ENCODE results near the gene ANKRD63. TPM values are rescaled to one million over a fixed set of nuclear protein-coding genes. Genes with fewer than 3 reads are reported as not detected.

Gene ANKRD63
- total RNA-seq, 1 experiment from 2014 or later: 14.9 TPM

- no peak for DNase-seq (ENCODE audit: low spot score)
- in situ Hi-C loops (cut with HindIII; ENCODE audit: low sequenced_read_pairs): no loop called here
Observed at GRCh38 chr15:40314723-40315276, 31.9 kb upstream of the ANKRD63 start.

GRCh38 chr15:40313531-40314398, 30.9 kb upstream of the ANKRD63 start:
- in situ Hi-C loops (cut with HindIII; ENCODE audit: low sequenced_read_pairs): no loop called here
- peak; percentile 87 for DNase-seq (ENCODE audit: low spot score)

DNA sequence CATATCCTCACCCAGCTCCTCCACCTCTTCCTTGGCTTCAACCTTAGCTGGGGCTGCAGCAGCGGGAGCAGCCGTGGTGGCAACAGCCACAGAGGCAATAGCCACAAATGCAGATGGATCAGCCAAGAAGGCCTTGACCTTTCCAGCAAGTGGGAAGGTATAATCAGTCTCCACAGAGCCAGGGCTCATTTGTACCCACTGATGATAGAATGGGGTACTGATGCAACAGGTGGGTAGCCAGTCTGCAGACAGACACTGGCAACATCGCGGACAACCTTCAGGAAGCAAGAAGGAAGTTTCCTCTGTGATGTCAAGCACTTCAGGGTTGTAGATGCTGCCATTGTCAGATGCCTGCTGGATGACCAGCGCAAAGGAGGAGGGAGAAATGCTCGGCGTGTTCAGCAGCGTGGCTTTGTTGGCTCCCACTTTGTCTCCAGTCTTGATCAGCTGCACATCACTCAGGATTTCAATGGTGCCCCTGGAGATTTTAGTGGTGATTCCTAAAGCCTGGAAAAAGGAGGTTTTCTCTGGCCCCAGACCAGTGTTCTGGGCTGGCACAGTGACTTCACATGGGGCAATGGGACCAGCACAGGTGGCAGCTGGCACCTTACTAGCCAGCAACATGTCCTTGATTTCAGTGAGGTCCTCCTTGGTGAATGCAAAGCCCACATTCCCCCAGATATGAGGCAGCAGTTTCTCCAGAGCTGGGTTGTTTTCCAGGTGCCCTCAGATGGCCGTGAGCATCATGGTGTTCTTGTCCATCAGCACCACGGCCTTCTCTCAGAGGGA, 29.7 kb upstream of the ANKRD63 start:
- DNase-seq (ENCODE audit: low spot score): no peak
- in situ Hi-C loops (cut with HindIII; ENCODE audit: low sequenced_read_pairs): no loop called here

DNA sequence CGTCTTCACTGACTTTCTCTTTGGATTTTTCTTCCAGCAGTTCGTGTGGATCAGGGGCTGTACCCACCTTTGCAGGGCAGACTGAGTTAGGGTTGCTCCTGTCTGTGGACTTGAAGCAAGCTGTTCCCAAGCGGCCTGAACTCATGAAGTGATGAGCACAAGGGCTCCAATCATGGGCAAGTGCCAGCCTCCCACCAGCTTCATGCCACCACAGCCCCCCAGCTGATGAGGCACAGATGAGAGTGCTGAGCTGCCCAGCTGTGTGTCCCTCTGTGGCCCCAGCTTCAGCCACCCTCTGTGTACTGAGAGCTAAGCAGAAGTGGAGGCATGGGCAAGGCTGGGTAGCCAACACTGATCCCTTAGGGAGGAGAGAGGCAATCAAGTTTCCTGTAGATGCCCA, 28.1 kb upstream of the ANKRD63 start:
- in situ Hi-C loops (cut with HindIII; ENCODE audit: low sequenced_read_pairs): no loop called here
- no peak for DNase-seq (ENCODE audit: low spot score)

GRCh38 chr15:40310001-40310959, 27.4 kb upstream of the ANKRD63 start:
- no peak for DNase-seq (ENCODE audit: low spot score)
- in situ Hi-C loops (cut with HindIII; ENCODE audit: low sequenced_read_pairs): no loop called here

- DNase-seq (ENCODE audit: low spot score): no peak
- in situ Hi-C loops (cut with HindIII; ENCODE audit: low sequenced_read_pairs): no loop called here
Observed at GRCh38 chr15:40309344-40309862, 26.5 kb upstream of the ANKRD63 start.

DNA sequence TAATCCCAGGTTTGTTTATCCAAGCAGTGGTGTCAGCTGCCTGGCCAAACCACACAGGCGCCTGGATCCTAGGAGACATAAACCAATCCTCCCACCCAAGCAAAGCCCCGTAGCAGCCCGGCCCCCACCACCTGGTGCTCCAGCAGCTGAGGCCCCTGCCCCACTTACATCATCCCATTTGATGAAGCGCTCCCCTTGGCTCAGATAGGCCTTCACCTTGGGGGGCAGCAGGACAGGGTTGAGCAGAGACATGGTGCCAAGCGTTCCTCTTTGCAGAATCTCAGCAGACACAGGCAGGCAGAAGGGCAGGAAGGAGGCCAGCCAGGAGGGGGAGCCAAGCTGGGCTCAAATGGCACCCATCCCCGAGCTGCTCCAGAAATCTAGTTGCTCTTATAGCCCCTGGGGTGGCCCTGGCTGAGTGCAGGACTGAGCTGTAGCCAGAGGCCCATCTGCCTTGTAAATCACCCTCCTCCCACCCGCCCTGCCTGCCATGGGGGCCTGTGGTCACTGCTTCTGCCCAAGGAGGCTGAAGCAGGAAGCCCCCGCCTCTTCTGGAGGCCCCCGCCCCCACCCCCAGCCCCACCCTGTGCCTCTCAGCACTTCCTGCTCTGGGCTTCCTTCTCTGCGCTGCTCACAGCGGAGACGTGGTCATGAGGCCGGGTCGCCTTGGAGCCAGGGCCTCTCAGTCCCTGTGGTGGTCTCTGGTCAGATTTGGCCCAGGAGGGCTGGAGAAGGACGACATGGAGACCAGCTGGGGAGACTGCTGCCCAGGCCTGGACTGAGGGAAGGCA, 24.8 kb upstream of the ANKRD63 start, which contains the start of gene PLCB2:
Gene PLCB2 (minus strand): TSS at position 515 of the 791 bp plus-strand sequence. CDS start 263 bp downstream, at position 252.
- in situ Hi-C loops (cut with HindIII; ENCODE audit: low sequenced_read_pairs): no loop called here
- no peak for DNase-seq (ENCODE audit: low spot score)

- in situ Hi-C loops (cut with HindIII; ENCODE audit: low sequenced_read_pairs): no loop called here
- no peak for DNase-seq (ENCODE audit: low spot score)
Observed at GRCh38 chr15:40306908-40307307, 24.0 kb upstream of the ANKRD63 start.

DNA sequence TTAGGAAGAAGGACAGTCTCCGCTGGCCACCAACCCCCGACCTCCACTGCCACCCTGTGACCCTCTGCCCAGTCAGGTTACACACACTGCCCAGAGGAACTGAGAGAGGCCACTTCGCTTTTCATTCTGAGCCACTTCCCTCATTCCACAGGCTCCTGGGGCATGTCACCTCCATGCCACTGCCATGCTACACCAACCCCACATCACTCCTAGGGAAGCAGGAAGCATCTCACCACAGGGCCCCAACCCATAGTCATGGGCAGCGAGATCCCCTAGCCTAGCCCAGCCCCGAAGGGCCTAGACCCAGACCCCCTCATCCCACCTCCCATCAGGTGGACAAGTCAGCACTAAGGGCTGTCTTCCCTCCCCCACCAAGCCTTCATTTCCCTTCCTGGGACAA, 23.5 kb upstream of the ANKRD63 start:
- no peak for DNase-seq (ENCODE audit: low spot score)
- in situ Hi-C loops (cut with HindIII; ENCODE audit: low sequenced_read_pairs): no loop called here

GRCh38 chr15:40305281-40305680, 22.4 kb upstream of the ANKRD63 start:
- no peak for DNase-seq (ENCODE audit: low spot score)
- in situ Hi-C loops (cut with HindIII; ENCODE audit: low sequenced_read_pairs): no loop called here

DNA sequence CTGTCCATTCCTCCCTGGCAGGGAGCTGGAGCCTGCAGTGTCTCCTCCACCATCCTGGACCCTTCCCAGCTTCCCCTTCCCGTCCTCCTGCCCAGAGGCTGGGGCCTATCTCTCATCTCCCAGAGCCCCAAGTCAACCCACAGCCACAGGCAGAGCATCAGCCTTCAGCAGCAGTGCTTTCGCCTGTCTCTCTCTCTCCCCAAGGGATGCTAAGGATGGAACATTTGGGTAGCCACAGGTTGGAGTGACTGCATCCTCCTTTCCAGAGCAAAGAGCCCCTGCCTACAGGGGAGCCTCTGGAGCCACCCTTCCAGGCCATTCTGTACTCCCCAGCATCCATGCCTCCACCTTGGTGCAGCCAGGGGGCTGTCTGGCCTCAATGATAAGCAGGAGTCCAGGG, 20.7 kb upstream of the ANKRD63 start:
- in situ Hi-C loops (cut with HindIII; ENCODE audit: low sequenced_read_pairs): no loop called here
- no peak for DNase-seq (ENCODE audit: low spot score)

DNA sequence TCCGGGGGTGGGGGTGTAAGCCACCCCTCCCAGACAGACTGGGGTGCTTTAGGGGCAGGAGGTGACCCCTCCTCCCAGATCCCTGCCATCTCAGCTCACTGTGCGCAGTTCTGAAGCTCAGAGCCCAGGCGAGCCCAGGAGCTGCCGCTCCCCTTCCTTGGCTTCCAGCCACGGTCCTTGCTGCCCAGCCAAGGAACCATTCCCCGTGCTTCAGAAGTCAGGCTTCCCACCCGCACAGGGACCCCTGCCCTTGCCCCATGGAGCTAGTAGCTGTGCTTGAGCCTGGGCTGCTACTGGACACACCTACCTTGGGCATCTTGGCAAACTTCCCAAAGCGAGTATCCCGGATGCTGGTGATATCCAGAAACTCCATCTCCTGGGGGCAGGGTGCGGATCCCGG, 20.1 kb upstream of the ANKRD63 start:
- no peak for DNase-seq (ENCODE audit: low spot score)
- in situ Hi-C loops (cut with HindIII; ENCODE audit: low sequenced_read_pairs): no loop called here

DNA sequence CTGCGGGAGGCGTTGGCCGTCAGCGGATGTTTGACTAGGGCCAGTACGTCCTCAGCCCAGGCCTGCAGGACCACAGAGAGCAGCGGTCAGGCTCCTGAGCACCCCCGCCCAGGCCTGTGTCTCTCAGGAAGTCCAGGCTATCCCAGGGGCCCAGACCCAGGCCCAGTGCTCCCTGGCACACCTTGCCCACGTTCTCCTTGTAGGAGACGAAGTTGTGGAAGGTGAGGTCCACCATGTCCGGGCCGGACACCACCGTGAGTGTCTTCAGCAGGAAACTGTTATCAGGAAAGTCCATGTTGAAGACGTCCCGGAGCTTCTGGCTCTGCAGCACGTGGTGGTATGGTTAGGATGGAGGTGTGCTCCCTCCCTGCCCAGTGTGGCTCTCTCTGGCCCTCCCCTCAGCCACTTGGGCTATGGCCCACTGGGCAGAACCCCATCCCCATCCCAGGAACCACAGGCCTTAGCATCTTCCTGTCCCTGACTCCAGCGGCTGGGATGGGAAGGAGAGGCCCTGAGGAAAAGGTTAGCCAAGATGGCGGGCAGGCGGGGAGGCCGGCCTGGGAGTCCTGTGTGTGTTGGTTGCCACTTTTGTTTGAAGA, 19.5 kb upstream of the ANKRD63 start:
- in situ Hi-C loops (cut with HindIII; ENCODE audit: low sequenced_read_pairs): no loop called here
- no peak for DNase-seq (ENCODE audit: low spot score)

DNA sequence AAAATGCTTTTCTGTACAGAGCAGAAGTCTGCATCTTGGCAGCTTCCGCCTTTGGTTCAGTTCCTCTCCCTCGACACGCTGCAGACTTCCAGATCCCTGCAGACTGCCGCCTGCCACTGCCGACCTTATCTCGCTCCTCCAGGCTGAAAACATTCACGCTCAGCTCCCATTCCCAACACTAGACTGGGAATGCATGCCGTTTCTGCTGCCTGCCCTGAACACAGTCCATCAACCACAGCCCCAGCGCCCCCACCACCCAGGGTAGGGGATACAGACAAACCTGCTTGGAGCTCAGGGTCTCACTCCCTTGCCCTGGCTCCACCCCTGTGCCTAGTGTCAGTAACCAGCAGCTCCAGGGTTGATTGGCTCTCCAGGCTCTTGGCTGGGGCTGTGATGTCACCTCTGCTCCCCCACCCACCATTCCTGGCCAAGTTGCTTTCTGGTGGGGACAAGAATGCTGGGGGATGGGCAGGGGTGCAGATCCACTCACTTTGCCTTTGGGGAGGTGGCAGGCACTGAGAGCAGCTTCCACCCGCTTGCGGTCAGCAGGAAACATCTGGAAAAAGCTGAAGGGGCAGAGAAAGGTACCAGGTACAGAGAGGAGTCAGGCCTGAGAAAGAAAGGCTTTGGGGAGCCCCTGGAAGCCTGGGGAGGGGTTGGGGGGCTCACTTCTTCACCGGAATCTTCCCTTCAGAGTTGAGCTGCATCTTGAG, 18.8 kb upstream of the ANKRD63 start:
- in situ Hi-C loops (cut with HindIII; ENCODE audit: low sequenced_read_pairs): no loop called here
- DNase-seq (ENCODE audit: low spot score): no peak

DNA sequence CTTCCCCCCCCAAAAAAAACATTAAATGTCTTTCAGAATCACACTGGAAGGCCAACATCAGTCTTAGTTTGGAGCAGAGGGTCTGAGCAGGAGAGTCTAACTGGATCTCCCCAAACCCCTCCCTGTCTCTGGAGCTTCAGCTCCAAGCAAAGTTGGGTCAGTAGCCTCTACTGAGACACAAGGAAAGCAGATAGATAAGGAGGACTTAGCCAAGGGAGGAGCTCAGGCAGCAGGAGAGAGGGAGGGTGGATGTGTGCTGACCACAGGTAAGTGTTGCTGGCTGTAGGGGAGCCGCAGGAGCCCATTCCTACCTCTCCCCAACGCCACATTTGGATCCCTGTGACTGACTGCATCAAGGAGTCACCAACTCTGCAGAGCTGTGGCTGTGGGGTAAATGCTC, 17.9 kb upstream of the ANKRD63 start:
- in situ Hi-C loops (cut with HindIII; ENCODE audit: low sequenced_read_pairs): no loop called here
- no peak for DNase-seq (ENCODE audit: low spot score)

DNA sequence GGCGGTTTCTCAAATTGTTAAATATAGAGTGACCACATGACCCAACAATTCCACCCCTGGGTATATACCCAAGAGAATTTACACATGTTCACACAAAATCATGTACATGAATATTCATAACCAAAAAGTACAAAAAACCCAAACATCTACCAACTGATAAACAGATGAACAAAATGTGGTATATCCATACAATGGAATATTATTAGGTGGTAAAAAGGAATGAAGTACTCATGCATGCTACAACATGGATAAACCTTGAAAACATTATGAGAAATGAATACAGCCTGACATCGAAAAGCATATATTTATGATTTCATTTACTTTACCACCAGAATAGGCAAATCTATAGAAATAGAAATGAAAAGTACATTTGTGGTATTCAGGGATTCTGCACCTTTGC, 17.5 kb upstream of the ANKRD63 start:
- DNase-seq (ENCODE audit: low spot score): no peak
- in situ Hi-C loops (cut with HindIII; ENCODE audit: low sequenced_read_pairs): no loop called here
